HG03060 (cell line): Measurements from ENCODE around the gene DLL4.
A peak's percentile ranks its signal among the peaks of the same experiment; 100 is the strongest.

Source experiments
- ATAC-seq: cut with Tn5 transposase; IDR thresholded peaks from one replicate; pipeline ENCODE4 v1.9.1; 2021; ENCODE audit warnings: low read depth, moderate number of reproducible peaks; ENCODE audit not compliant: unreplicated experiment

The DLL4 gene

GRCh38 chr15:40928821-40929659, at the start of gene DLL4:
DLL4 (plus strand) TSS chr15:40929340; CDS start chr15:40929669, 329 bp downstream.
- ATAC-seq: no peak

- no peak for ATAC-seq
Measured at GRCh38 chr15:40879609-40880008, 49.5 kb upstream of the DLL4 start.

GRCh38 chr15:40881351-40881750, 47.8 kb upstream of the DLL4 start:
- no peak for ATAC-seq

GRCh38 chr15:40886586-40886985, 42.6 kb upstream of the DLL4 start:
- no peak for ATAC-seq

- no peak for ATAC-seq
Measured at GRCh38 chr15:40889112-40889511, 40.0 kb upstream of the DLL4 start.

GRCh38 chr15:40891138-40891537, 38.0 kb upstream of the DLL4 start:
- no peak for ATAC-seq

- no peak for ATAC-seq
Measured at GRCh38 chr15:40891810-40892446, 37.2 kb upstream of the DLL4 start.

- no peak for ATAC-seq
Measured at GRCh38 chr15:40892447-40893012, 36.6 kb upstream of the DLL4 start.

- no peak for ATAC-seq
Measured at GRCh38 chr15:40893019-40893670, 36.0 kb upstream of the DLL4 start.

GRCh38 chr15:40893733-40894680, 35.1 kb upstream of the DLL4 start, which contains the start of gene VPS18:
VPS18 (plus strand) TSS chr15:40894450; CDS start chr15:40894769, 319 bp downstream.
- peak; percentile 65 for ATAC-seq

- ATAC-seq: no peak
Measured at GRCh38 chr15:40894681-40895448, 34.3 kb upstream of the DLL4 start.

- ATAC-seq: no peak
Measured at GRCh38 chr15:40899536-40900207, 29.5 kb upstream of the DLL4 start.

GRCh38 chr15:40900256-40901052, 28.7 kb upstream of the DLL4 start:
- no peak for ATAC-seq

GRCh38 chr15:40901053-40901443, 28.1 kb upstream of the DLL4 start:
- no peak for ATAC-seq

- ATAC-seq: no peak
Measured at GRCh38 chr15:40902605-40903561, 26.3 kb upstream of the DLL4 start.

- ATAC-seq: no peak
Measured at GRCh38 chr15:40904552-40905201, 24.5 kb upstream of the DLL4 start.
